Mesendoderm (in vitro differentiated cells): Measurements from ENCODE around the gene MBLAC2.

Experiments used
- DNase-seq: peaks from one replicate; pipeline ENCODE4 v3.0.0; 2013
- H2AK5ac ChIP-seq: 2 replicates; pipeline ENCODE4 v1.6.1; 2013; ENCODE audit warnings: low read length, inconsistent platforms
- H2BK120ac ChIP-seq: 2 replicates; pipeline ENCODE4 v1.6.1; 2013; ENCODE audit warnings: low read depth, mild to moderate bottlenecking, low read length, moderate library complexity, mixed read lengths
- H2BK15ac ChIP-seq: replicated peaks from 2 replicates; pipeline ENCODE4 v1.6.1; 2013; ENCODE audit warnings: low read depth, mild to moderate bottlenecking, moderate library complexity
- H2BK5ac ChIP-seq: 2 replicates; pipeline ENCODE4 v1.6.1; 2013; ENCODE audit warnings: low read length, inconsistent platforms
- H3K18ac ChIP-seq: 2 replicates; pipeline ENCODE4 v1.6.1; 2013; ENCODE audit warnings: mild to moderate bottlenecking, low read length, mixed read lengths
- H3K23ac ChIP-seq: one replicate; pipeline ENCODE4 v1.6.1; 2013; ENCODE audit warnings: low read length
- H3K27ac ChIP-seq: 2 replicates; pipeline ENCODE4 v1.5.1; 2013; ENCODE audit warnings: low read depth, mild to moderate bottlenecking, inconsistent platforms, low read length, moderate library complexity
- H3K27me3 ChIP-seq: 2 replicates; pipeline ENCODE4 v1.6.1; 2013; ENCODE audit warnings: low read length, control low read depth, mild to moderate bottlenecking, inconsistent platforms; ENCODE audit not compliant: insufficient read depth, poor library complexity
- H3K36me3 ChIP-seq: 2 replicates; pipeline ENCODE4 v1.6.1; 2013; ENCODE audit warnings: low read length, inconsistent platforms; ENCODE audit not compliant: control insufficient read depth, insufficient read depth
- H3K4ac ChIP-seq: one replicate; pipeline ENCODE4 v1.6.1; 2013; ENCODE audit warnings: low read depth, mild to moderate bottlenecking, low read length, moderate library complexity
- H3K4me1 ChIP-seq: 2 replicates; pipeline ENCODE4 v1.6.1; 2013; ENCODE audit warnings: low read depth, low read length, inconsistent platforms; ENCODE audit not compliant: control insufficient read depth
- H3K4me2 ChIP-seq: 2 replicates; pipeline ENCODE4 v1.6.1; 2013; ENCODE audit warnings: low read length
- H3K4me3 ChIP-seq: 2 replicates; pipeline ENCODE4 v1.5.1; 2013; ENCODE audit warnings: mild to moderate bottlenecking, low read length
- H3K56ac ChIP-seq: one replicate; pipeline ENCODE4 v1.6.1; 2013; ENCODE audit warnings: low read length
- H3K79me1 ChIP-seq: 2 replicates; pipeline ENCODE4 v1.6.1; 2013; ENCODE audit warnings: low read length, inconsistent platforms
- H3K79me2 ChIP-seq: 2 replicates; pipeline ENCODE4 v1.6.1; 2013; ENCODE audit warnings: mild to moderate bottlenecking, low read length; ENCODE audit not compliant: control insufficient read depth, insufficient read depth
- H3K9ac ChIP-seq: 2 replicates; pipeline ENCODE4 v1.6.1; 2013; ENCODE audit warnings: low read length, inconsistent platforms
- H4K5ac ChIP-seq: one replicate; pipeline ENCODE4 v1.6.1; 2013; ENCODE audit warnings: low read length
- H4K8ac ChIP-seq: one replicate; pipeline ENCODE4 v1.6.1; 2013; ENCODE audit warnings: low read depth, mild to moderate bottlenecking, control low read depth, low read length, moderate library complexity
- WGBS: extraction: QIAGEN DNeasy Blood & Tissue Kit; methylation state at CpG from one replicate; pipeline ENCODE4 v1.1.7; 2013; ENCODE audit warnings: low lambda C conversion rate, missing lambda C conversion rate; ENCODE audit not compliant: insufficient coverage; ENCODE audit errors: extremely low coverage; 5-methylcytosine and 5-hydroxymethylcytosine counted together

MBLAC2 gene

DNA sequence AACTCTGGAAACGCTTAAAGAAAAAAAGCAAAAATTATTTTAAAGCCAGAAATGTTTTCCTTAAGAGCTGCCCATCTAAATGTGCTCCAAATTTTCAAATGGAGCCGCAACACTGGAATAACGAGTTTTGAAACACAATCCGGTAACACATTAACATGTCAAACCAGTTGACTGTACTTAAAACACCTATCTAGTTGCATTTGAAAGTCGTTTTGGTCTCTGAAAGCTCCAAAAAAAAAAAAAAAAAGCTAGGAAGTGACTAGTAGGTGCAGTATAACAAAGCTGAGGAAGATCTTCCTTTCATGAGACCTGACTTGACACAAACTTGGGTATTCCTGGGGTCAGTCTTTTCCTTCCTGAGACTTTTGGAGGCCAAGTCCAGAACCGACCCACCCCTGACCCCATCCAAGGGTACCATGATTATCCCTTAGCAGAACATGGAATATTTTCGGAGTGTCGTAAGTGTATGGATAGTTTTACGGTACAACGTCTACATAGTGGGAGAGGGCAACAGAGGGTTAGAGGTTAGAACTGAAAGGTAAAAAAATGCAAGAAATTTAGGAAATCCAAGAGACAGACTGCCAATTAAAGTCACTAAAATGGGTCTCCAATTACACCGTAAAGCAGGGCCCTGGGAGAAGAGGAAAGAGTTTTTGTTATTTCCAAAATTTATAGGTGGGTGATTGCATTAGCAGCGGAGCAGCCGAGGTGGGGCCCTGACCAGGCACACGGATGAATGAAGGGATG is 65.8 kb downstream of the MBLAC2 start:
- H3K36me3 ChIP-seq = no peaks in the 10 kb centered on the region
- H2AK5ac ChIP-seq = no peak overlapping the region
- no peaks in the 10 kb centered on the region for H3K27me3 ChIP-seq
- no peak overlapping the region for H2BK5ac ChIP-seq
- H3K79me2 ChIP-seq = no peaks in the 10 kb centered on the region
- no peaks in the 10 kb centered on the region for H3K79me1 ChIP-seq
- H3K4me2 ChIP-seq = peak overlapping the region; percentile 92
- no peak overlapping the region for H3K23ac ChIP-seq
- no peaks in the 10 kb centered on the region for H3K4me1 ChIP-seq
- DNase-seq = no peak
- peak overlapping the region; percentile 98 for H3K56ac ChIP-seq
- no peak overlapping the region for H2BK15ac ChIP-seq
- no peak overlapping the region for H4K5ac ChIP-seq
- H4K8ac ChIP-seq = no peak overlapping the region
- peak overlapping the region; percentile 98 for H3K4me3 ChIP-seq
- H3K27ac ChIP-seq = peak overlapping the region; percentile 95
- no peak overlapping the region for H2BK120ac ChIP-seq
- H3K18ac ChIP-seq = peak overlapping the region; percentile 97
- no peak overlapping the region for H3K4ac ChIP-seq
- whole genome bisulfite sequencing = no CpG with 5 or more reads among the region's 14 CpGs
- H3K9ac ChIP-seq = peak overlapping the region; percentile 100
